Vagina (tissue), 2 donors: ENCODE data around the gene PKP4. TPM values are rescaled to one million over a fixed set of nuclear protein-coding genes. Genes with fewer than 3 reads are reported as not detected.

Experiments used
- DNase-seq, 2 donors: peaks; one replicate each; pipeline ENCODE4 v3.0.0-alpha.2; 2017; ENCODE audit errors: extremely low spot score in 2 of 2
- H3K27ac ChIP-seq: fragments of 200-600 bp; sonication (generic); one replicate; pipeline ENCODE4 v1.5.1; 2019
- H3K27me3 ChIP-seq: fragments of 200-600 bp; sonication (generic); one replicate; pipeline ENCODE4 v1.5.1; 2019
- H3K36me3 ChIP-seq, 2 donors: fragments of 200-600 bp; sonication (generic); one replicate each; pipeline ENCODE4 v1.5.1; 2017 to 2019
- H3K4me1 ChIP-seq: fragments of 200-600 bp; sonication (generic); one replicate; pipeline ENCODE4 v1.5.1; 2019
- H3K4me3 ChIP-seq, 2 donors: fragments of 200-600 bp; sonication (generic); 1 replicate in 1 of 2; 2 replicates in 1 of 2; pipeline ENCODE4 v1.5.1; 2016 to 2019
- H3K9me3 ChIP-seq: fragments of 200-600 bp; sonication (generic); one replicate; pipeline ENCODE4 v1.5.1; 2019
- CTCF ChIP-seq, 3 experiments: fragments of 450-650 bp in 2 of 3; fragments of 200-600 bp in 1 of 3; sonication (generic) in 1 of 3; IDR thresholded peaks; one replicate each; pipeline ENCODE4 v1.5.1; 2017 to 2019; ENCODE audit warnings: antibody characterized with exemption in 3 of 3, mild to moderate bottlenecking in 2 of 3, moderate library complexity in 2 of 3
- POLR2A ChIP-seq, 2 donors: fragments of 450-650 bp; IDR thresholded peaks; one replicate each; pipeline ENCODE4 v1.6.1; 2017; ENCODE audit warnings: antibody characterized with exemption in 2 of 2, mild to moderate bottlenecking in 2 of 2, moderate library complexity in 2 of 2
- POLR2AphosphoS5 ChIP-seq, 2 donors: sonication (generic); formaldehyde crosslinking; IDR thresholded peaks; one replicate each; pipeline ENCODE4 v1.9.0; 2017; ENCODE audit warnings: antibody characterized with exemption in 2 of 2, mild to moderate bottlenecking in 2 of 2, low read depth in 1 of 2; ENCODE audit not compliant: insufficient read depth in 1 of 2
- intact Hi-C: fragments of 100-400 bp; cut with DNase I; formaldehyde crosslinking; loops from one replicate; pipeline ENCODE4 v1.15.1; 2023
- total RNA-seq: library from RNA; depleted of rRNA; stranded (reverse); fragments of >200 nt; gene quantifications from one replicate; pipeline ENCODE4 v1.2.3, GENCODE V29; 2016

PKP4 gene
- total RNA-seq, 1 donor from 2014 or later: 71.5 TPM

DNA sequence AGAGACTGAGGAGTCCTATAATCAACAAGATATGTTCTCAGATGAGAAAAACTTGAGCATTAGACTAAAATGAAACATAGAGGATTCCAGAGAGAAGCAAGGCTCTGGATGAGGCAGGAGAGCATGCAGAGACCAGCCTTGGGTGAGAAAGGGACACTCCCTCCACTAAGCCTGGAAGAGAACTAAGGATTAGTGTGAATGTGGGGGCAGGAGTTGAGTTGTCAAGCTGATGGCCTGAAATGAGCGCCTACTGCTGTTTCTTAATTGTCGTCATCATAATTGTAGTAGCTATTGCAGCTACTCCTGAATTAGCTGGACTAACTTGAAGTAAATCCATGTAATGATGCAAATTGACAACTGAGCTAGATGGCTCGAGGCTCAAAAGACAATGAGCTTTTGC is 114.1 kb downstream of the PKP4 start:
- H3K36me3 ChIP-seq: no peaks in the 10 kb centered on the region
- no peak overlapping the region for H3K4me3 ChIP-seq
- no peaks in the 10 kb centered on the region for H3K27me3 ChIP-seq
- TF ChIP-seq CTCF (IDR thresholded peaks at IDR 0.05) (no peak), POLR2AphosphoS5 (IDR thresholded peaks at IDR 0.05; ENCODE audit: insufficient read depth in 1 of 2, low read depth in 1 of 2) (no peak), POLR2A (IDR thresholded peaks at IDR 0.05) (no peak)
- H3K27ac ChIP-seq: no peak overlapping the region
- intact Hi-C loops: no loop called here
- no peaks in the 10 kb centered on the region for H3K4me1 ChIP-seq
- H3K9me3 ChIP-seq: no peaks in the 10 kb centered on the region
- no peak for DNase-seq

DNA sequence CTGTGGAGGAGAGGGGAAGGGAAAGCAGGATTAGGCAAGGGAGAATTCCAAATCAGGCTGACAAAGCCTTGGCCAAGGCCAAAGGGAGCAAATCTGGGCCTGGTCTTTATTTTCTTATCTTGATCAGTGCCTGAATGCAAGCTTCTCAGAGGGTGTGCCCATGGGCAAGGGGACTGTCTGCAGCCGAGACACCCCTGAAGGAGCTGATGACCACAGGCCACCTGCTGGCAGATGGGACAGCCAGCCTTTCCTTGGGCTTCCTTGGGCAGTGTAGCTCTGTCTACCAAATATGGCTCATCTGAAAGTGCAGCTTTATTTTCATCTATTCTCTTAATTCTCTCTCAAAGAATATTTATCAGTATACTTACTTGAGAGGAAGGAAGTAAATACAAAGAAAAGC is 117.0 kb downstream of the PKP4 start:
- Histone ChIP-seq H3K36me3 (no peaks in the 10 kb centered on the region), H3K27ac (no peak overlapping the region), H3K9me3 (no peaks in the 10 kb centered on the region), H3K4me1 (no peaks in the 10 kb centered on the region), H3K4me3 (no peak overlapping the region), H3K27me3 (no peaks in the 10 kb centered on the region)
- no peak for TF ChIP-seq CTCF (IDR thresholded peaks at IDR 0.05)
- TF ChIP-seq POLR2AphosphoS5 (IDR thresholded peaks at IDR 0.05; ENCODE audit: insufficient read depth in 1 of 2, low read depth in 1 of 2): no peak
- TF ChIP-seq POLR2A (IDR thresholded peaks at IDR 0.05): no peak
- intact Hi-C loops: no loop called here
- DNase-seq: no peak

- no peak for DNase-seq
- TF ChIP-seq POLR2AphosphoS5 (IDR thresholded peaks at IDR 0.05; ENCODE audit: insufficient read depth in 1 of 2, low read depth in 1 of 2) (no peak), POLR2A (IDR thresholded peaks at IDR 0.05) (no peak), CTCF (IDR thresholded peaks at IDR 0.05) (no peak)
- no peak overlapping the region for H3K4me3 ChIP-seq
- H3K36me3 ChIP-seq: no peaks in the 10 kb centered on the region
- no peaks in the 10 kb centered on the region for H3K4me1 ChIP-seq
- no peaks in the 10 kb centered on the region for H3K9me3 ChIP-seq
- intact Hi-C loops: no loop called here
- H3K27me3 ChIP-seq: no peaks in the 10 kb centered on the region
- no peak overlapping the region for H3K27ac ChIP-seq
Observed at GRCh38 chr2:158575051-158575635, 118.4 kb downstream of the PKP4 start.

DNA sequence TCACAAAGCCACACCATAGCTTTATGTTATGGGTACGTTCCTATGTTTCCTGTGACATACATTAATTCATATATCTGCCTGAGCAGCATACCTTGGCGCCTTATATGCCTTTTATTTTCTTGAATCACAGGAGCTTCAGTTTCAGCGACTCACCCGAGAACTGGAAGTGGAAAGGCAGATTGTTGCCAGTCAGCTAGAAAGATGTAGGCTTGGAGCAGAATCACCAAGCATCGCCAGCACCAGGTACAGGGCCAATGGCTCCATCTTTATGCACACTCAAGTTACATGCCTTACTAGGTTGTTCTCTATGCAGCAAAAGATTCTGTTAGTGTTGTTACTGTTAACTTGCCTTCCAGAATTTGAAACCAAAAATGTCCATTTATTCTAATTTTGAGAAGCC is 120.4 kb downstream of the PKP4 start:
- intact Hi-C loops: no loop called here
- Histone ChIP-seq H3K27ac (no peak overlapping the region), H3K27me3 (no peaks in the 10 kb centered on the region), H3K4me3 (no peak overlapping the region), H3K4me1 (no peaks in the 10 kb centered on the region), H3K9me3 (no peaks in the 10 kb centered on the region), H3K36me3 (no peaks in the 10 kb centered on the region)
- DNase-seq: no peak
- TF ChIP-seq POLR2A (IDR thresholded peaks at IDR 0.05) (no peak), POLR2AphosphoS5 (IDR thresholded peaks at IDR 0.05; ENCODE audit: insufficient read depth in 1 of 2, low read depth in 1 of 2) (no peak), CTCF (IDR thresholded peaks at IDR 0.05) (no peak)

- intact Hi-C loops: no loop called here
- TF ChIP-seq POLR2A (IDR thresholded peaks at IDR 0.05) (no peak), POLR2AphosphoS5 (IDR thresholded peaks at IDR 0.05; ENCODE audit: insufficient read depth in 1 of 2, low read depth in 1 of 2) (no peak), CTCF (IDR thresholded peaks at IDR 0.05) (no peak)
- Histone ChIP-seq H3K4me3 (no peak overlapping the region), H3K27me3 (no peaks in the 10 kb centered on the region), H3K27ac (no peak overlapping the region), H3K4me1 (no peaks in the 10 kb centered on the region), H3K9me3 (no peaks in the 10 kb centered on the region), H3K36me3 (no peaks in the 10 kb centered on the region)
- no peak for DNase-seq
Observed at GRCh38 chr2:158578703-158579330, 122.1 kb downstream of the PKP4 start.
